C4-2B (cell line): ENCODE measurements around the gene LCN6.

ENCODE experiments used
- ZFX ChIP-seq: fragments of 450-650 bp; IDR thresholded peaks from 2 replicates; pipeline ENCODE4 v1.6.1; 2017
- TF ChIP-seq, protein P1 (sequence below): fragments of 450-650 bp; conservative IDR thresholded peaks from 2 replicates; pipeline ENCODE4 v1.5.1; 2017; ENCODE audit warnings: mild to moderate bottlenecking

GRCh38 chr9:136792321-136793085 is 44.2 kb upstream of the LCN6 start:
- TF ChIP-seq, protein P1, sequence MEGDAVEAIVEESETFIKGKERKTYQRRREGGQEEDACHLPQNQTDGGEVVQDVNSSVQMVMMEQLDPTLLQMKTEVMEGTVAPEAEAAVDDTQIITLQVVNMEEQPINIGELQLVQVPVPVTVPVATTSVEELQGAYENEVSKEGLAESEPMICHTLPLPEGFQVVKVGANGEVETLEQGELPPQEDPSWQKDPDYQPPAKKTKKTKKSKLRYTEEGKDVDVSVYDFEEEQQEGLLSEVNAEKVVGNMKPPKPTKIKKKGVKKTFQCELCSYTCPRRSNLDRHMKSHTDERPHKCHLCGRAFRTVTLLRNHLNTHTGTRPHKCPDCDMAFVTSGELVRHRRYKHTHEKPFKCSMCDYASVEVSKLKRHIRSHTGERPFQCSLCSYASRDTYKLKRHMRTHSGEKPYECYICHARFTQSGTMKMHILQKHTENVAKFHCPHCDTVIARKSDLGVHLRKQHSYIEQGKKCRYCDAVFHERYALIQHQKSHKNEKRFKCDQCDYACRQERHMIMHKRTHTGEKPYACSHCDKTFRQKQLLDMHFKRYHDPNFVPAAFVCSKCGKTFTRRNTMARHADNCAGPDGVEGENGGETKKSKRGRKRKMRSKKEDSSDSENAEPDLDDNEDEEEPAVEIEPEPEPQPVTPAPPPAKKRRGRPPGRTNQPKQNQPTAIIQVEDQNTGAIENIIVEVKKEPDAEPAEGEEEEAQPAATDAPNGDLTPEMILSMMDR: no peak
- TF ChIP-seq ZFX: no peak
